ENCODE data around the gene STARD7. TPM values are rescaled to one million over a fixed set of nuclear protein-coding genes. Genes with fewer than 3 reads are reported as not detected.

STARD7 gene
- total RNA-seq, 2 donors from 2014 or later = 202 to 225 TPM

DNA sequence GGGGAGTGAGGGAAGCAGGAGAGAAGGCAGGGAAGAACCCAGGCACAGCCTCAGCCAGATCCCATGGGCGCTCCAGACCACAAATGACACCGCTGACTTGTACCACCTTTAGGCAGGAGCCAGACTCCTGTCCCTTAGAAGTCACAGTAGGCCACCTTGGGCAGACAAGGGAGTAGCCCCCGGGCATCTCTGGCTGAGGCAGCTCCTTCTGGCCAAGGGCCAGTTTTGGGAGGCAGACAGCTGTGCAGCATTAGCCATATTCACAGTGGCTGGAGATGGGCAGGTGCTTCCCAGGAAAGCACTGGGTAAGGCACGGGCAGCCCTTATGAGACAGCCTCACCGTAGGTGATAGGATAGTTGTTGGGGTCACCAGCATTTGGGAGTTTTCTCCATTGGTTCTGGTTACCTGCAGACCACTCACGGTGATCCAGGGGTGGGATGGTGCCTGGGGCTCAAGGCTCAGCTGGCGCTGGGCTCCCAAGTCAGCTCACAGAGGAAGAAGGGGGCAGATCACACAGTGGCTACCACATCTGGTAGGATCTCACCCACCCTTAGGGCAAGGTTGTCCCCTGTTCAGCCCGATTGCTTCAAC, 72.4 kb downstream of the STARD7 start:
- Mint-ChIP-seq H3K9me3 (no peaks in the 10 kb centered on the region), H3K27me3 (ENCODE audit: low read depth) (no peaks in the 10 kb centered on the region), H3K4me1 (ENCODE audit: low read depth) (peaks cover 46% of the 10 kb centered on the region), H3K27ac (peak overlapping the region; percentile 33), H3K4me3 (no peak overlapping the region), H3K36me3 (ENCODE audit: insufficient read depth in 2 of 2) (peaks cover 0 to 2% of the 10 kb centered on the region in 2 donors)
- no peak for DNase-seq
- no peak for ATAC-seq (replicated peaks in 1 of 2)

GRCh38 chr2:96135621-96136020, 73.0 kb downstream of the STARD7 start:
- DNase-seq (no peak), ATAC-seq (replicated peaks in 1 of 2) (no peak)
- peaks cover 48% of the 10 kb centered on the region for H3K4me1 Mint-ChIP-seq (ENCODE audit: low read depth)
- no peaks in the 10 kb centered on the region for H3K9me3 Mint-ChIP-seq
- no peaks in the 10 kb centered on the region for H3K27me3 Mint-ChIP-seq (ENCODE audit: low read depth)
- peaks cover 0 to 2% of the 10 kb centered on the region in 2 donors for H3K36me3 Mint-ChIP-seq (ENCODE audit: insufficient read depth in 2 of 2)
- no peak overlapping the region for H3K4me3 Mint-ChIP-seq
- H3K27ac Mint-ChIP-seq = peak overlapping the region; percentile 46

- Mint-ChIP-seq H3K4me3 (no peak overlapping the region), H3K4me1 (ENCODE audit: low read depth) (peaks cover 48% of the 10 kb centered on the region), H3K27ac (peak overlapping the region; percentile 49), H3K9me3 (no peaks in the 10 kb centered on the region), H3K27me3 (ENCODE audit: low read depth) (no peaks in the 10 kb centered on the region), H3K36me3 (ENCODE audit: insufficient read depth in 2 of 2) (peaks cover 0 to under 1% of the 10 kb centered on the region in 2 donors)
- DNase-seq (no peak), ATAC-seq (replicated peaks in 1 of 2) (no peak)
These were observed 73.5 kb downstream of the STARD7 start for GRCh38 chr2:96135171-96135570.

Other genes with a start within 250 kb of the STARD7 start
- 10 to 100 TPM; 53.1 to 61.4 TPM for gene ANKRD36C, start 217.0 kb downstream of the STARD7 start, total RNA-seq
- 10 to 100 TPM; 11.1 to 12.4 TPM for gene GPAT2, start 173.9 kb downstream of the STARD7 start, total RNA-seq
- 1 to 10 TPM; 1.7 to 2.1 TPM for gene ADRA2B, start 92.3 kb downstream of the STARD7 start, total RNA-seq
- 1 to 10 TPM; 8.1 to 9.1 TPM for gene ASTL, start 70.3 kb downstream of the STARD7 start, total RNA-seq
- gene DUSP2, start 63.4 kb downstream of the STARD7 start, total RNA-seq = 100 to 1,000 TPM; 340 to 388 TPM
- 10 to 100 TPM; 23.2 to 29.3 TPM for gene TMEM127, start 57.2 kb upstream of the STARD7 start, total RNA-seq
- 10 to 100 TPM; 70.8 to 72.6 TPM for gene CIAO1, start 57.4 kb upstream of the STARD7 start, total RNA-seq
- gene SNRNP200, start 96.7 kb upstream of the STARD7 start, total RNA-seq = 100 to 1,000 TPM; 188 to 228 TPM
- 10 to 100 TPM; 28.0 to 31.4 TPM for gene ITPRIPL1, start 116.5 kb upstream of the STARD7 start, total RNA-seq
- gene NCAPH, start 126.9 kb upstream of the STARD7 start, total RNA-seq = 10 to 100 TPM; 82.2 to 86.2 TPM

Measured in activated T-cell treated with anti-CD3 and anti-CD28 coated beads, Interleukin-2, amount 50 U/mL, for 72 hours (primary cell).